AG04449 (cell line): Measurements from ENCODE around the gene FGF22.

ENCODE experiments used
- CTCF ChIA-PET: fragments of 350-600 bp; formaldehyde crosslinking; extraction: SDS; loops from one replicate; lab custom pipeline; 2021; ENCODE audit warnings: antibody characterized with exemption; lab: Yijun Ruan, JAX
- POLR2A ChIA-PET: fragments of 400-600, 350-600 bp; formaldehyde crosslinking; extraction: SDS; loops from one replicate; lab custom pipeline; 2020; ENCODE audit warnings: antibody characterized with exemption, inconsistent platforms; lab: Yijun Ruan, JAX
- DNase-seq: peaks from one replicate; pipeline ENCODE4 v3.0.0-alpha.2; 2010; ENCODE audit warnings: low read depth, low spot score
- H3K4me3 ChIP-seq: 2 replicates; pipeline ENCODE4 v1.5.1; 2011; ENCODE audit warnings: low read depth, mild to moderate bottlenecking, control low read depth, low read length
- TF ChIP-seq, protein P1 (sequence below): IDR thresholded peaks from one replicate; pipeline ENCODE4 v1.5.1; 2011; ENCODE audit warnings: mild to moderate bottlenecking, moderate library complexity, low read length, control low read depth, inconsistent platforms; ENCODE audit not compliant: insufficient read depth; ENCODE audit errors: missing control alignments

The FGF22 gene

DNA sequence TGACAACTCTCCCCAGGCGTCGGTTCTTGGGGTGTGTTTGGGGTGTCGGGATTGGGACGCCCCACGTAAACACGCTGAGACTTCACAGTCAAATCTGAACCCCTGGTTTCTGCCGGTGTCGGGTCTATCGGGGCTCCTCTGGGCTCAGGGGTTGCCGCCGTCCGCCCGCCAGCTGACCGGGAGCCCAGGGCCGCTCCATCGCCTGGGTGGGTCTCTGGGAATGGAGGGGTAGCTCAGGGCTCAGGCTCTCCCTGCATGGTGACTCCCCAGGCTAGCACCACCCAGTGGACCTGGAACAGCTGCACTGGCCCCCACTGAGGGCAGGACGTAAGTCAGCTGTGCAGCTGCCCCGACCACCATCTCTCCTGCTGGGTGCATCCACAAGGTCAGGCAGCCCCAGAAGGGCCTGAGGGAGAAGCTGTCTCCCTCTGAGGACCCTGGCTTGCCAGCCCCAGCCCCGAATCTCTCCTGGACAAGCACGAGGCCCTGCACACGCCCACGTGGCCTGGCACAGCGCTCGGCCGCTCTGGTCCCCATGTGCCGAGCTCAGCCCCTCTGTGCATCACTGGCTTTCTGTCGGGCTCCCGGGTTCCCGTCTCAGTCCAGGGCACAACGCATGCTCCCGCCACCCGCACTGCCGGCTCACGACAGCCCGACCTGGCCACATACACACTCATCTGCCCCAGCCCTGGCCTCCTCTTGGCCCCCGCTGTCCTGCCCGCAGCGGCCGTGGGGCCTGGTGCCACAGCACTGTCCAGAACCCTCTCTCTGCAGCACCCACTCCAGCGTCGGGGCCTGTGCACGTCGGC is 17.3 kb downstream of the FGF22 start:
- ChIA-PET CTCF (interaction anchor here (1.5 kb wide), 1 partner anchor 72 kb away, joined by 4 read pairs; no protein-coding TSS in a partner anchor), POLR2A (interaction anchor here (0.6 kb wide), 1 partner anchor 31 kb away, joined by 3 read pairs; no protein-coding TSS in a partner anchor)
- no peak for DNase-seq
- TF ChIP-seq, protein P1, sequence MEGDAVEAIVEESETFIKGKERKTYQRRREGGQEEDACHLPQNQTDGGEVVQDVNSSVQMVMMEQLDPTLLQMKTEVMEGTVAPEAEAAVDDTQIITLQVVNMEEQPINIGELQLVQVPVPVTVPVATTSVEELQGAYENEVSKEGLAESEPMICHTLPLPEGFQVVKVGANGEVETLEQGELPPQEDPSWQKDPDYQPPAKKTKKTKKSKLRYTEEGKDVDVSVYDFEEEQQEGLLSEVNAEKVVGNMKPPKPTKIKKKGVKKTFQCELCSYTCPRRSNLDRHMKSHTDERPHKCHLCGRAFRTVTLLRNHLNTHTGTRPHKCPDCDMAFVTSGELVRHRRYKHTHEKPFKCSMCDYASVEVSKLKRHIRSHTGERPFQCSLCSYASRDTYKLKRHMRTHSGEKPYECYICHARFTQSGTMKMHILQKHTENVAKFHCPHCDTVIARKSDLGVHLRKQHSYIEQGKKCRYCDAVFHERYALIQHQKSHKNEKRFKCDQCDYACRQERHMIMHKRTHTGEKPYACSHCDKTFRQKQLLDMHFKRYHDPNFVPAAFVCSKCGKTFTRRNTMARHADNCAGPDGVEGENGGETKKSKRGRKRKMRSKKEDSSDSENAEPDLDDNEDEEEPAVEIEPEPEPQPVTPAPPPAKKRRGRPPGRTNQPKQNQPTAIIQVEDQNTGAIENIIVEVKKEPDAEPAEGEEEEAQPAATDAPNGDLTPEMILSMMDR = no peak
- H3K4me3 ChIP-seq = no peak overlapping the region

DNA sequence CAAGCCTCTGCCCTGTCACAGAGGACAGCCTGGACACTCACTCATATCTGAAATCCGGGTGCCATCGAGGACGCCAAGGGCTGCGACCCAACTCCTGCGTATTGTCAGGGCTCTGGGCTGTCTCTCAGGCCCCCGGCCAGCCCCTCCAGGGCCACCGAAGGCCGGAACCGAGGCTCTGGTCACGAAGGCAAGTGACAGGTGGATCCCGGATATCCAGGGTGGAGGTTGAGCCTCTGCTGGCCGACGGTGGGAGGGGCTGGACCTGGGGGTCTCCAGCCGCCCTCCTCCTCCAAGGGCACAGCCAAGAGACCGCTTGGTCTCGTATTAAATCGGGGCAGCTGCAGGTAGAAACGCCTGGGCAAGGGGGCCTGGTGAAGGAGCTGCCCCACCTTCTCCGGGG is 17.9 kb downstream of the FGF22 start:
- TF ChIP-seq, protein P1 = no peak
- ChIA-PET CTCF (no interaction called here), POLR2A (no interaction called here)
- H3K4me3 ChIP-seq = no peak overlapping the region
- no peak for DNase-seq

DNA sequence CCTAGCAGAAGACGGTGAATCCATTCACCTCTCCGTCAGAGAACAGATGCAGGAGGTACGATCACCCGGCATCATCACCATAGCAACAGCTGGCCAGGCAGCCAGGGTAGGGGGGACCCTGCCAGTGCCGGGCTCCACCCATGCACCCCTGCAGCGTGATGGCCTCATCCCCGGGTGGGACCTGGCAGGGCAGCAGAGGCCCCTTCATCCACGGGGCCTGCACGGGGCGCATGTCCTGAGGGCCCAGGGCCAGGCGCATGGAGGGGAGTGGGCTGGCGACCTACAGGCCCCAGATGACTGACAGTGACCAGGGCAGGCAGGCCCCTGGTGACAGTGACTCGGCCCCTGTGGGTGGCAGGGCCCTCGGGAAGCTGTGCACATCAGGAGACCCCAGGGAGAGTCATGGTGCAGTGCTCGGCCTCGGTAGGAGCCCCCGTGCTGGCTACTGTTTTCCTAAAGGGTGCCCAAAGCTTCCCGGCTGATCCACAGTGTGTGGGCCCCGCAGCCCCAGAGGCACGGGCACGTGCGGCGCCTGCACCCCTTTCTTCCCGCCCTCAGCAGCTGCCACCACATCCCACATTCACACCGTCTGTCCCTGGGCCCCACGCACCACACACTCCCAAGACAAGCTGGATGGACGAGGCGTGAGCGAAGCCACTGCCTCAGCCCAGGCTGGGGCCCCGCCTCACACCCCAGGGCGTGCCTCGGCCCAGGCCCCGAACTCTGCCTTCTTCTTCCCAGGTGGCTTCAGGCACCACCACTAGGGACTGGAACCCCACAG is 18.6 kb downstream of the FGF22 start:
- TF ChIP-seq, protein P1 = no peak
- no peak for DNase-seq
- POLR2A ChIA-PET = interaction anchor here (0.6 kb wide), 1 partner anchor 10 kb away, joined by 4 read pairs; no protein-coding TSS in a partner anchor
- no peak overlapping the region for H3K4me3 ChIP-seq
- CTCF ChIA-PET = no interaction called here

DNA sequence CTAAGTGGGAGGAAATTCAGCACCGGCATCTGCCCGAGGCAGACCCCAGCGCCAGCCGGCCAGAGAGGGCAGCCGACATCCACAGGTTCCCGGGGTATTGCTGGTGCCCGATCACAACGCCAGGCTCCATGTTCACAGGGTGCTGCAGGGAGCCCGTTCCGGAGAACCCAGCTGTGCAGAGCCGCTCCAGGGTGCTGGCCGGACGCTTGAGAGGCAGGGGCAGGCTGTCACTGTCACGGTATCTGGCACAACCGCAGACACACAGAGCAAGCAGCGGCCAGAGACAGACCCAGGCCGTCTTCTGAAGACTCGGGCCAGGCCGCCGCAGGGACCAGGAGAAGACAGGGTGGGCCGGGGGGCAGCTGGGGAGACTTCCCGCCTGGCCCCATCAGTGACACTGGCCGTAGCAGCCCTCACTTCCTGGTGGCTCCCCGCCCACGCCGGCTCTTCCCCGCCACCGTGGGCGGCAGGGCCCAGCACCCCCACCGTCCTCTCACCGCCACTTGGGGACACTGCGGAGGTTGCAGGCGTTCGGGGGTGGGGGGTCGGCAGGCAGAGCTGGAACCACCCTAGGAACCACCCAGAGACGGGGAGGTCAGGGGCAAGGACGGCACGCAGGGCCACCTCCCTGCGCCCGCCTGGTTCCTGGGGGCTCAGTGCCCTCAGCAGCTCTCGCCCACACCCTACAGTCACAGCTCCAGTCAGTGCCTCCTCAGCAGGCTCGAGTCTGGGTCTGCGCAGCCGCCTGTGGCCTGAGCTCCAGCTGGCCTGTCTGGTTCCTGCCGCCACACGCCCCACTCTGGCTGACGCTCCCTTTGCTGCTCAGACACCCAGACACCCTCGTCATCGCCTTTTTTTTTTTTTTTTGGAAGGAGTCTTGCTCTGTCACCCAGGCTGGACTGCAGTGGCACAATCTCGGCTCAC is 19.5 kb downstream of the FGF22 start:
- H3K4me3 ChIP-seq = no peak overlapping the region
- ChIA-PET CTCF (no interaction called here), POLR2A (interaction anchor here (0.6 kb wide), 1 partner anchor 9 kb away, joined by 4 read pairs; no protein-coding TSS in a partner anchor)
- TF ChIP-seq, protein P1 = no peak
- DNase-seq = no peak

DNA sequence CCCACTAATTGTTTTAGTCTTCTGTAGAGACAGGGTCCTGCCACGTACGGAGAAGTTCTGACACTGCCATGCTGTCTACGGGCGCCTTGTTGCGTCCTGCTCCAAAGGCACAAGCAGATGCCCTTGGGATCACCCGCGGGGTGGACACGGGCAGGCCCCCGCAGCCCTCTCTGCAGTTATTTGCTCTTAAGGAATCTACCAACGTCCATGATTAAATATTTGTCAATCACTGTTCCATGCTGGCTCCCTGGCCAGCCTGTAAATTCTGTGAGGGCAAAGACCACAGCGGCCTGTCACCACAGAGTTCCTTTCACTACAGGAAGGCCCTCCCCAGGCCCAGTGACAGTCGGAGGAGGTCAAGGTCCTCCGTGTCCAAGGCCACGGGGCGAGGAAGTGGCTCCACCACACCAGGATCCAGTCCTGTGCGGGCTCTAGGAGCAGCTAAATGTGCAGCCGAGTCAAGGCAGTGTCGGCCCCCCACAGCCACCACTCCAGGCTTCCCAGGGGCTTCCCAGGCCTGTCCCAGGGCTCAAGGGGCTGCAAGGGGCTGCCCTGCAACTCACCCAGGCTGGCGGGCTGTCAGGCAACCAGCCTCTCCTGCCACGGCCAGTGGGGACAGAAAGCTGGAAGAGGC is 21.2 kb downstream of the FGF22 start:
- CTCF ChIA-PET = no interaction called here
- POLR2A ChIA-PET = no interaction called here
- DNase-seq = no peak
- TF ChIP-seq, protein P1 = no peak
- peak overlapping the region; percentile 85 for H3K4me3 ChIP-seq
